Amygdala (tissue), 56 donors: ENCODE measurements around the gene IL1RN.

Source experiments
- DNase-seq, 56 donors: peaks; one replicate each; lab custom pipeline; 2025; lab: John Stamatoyannopoulos, UW

Gene IL1RN

GRCh38 chr2:113169586-113169985 lies 42.2 kb downstream of the IL1RN start:
- DNase-seq = no peak

- DNase-seq = no peak
Observed at GRCh38 chr2:113171334-113172075, 44.1 kb downstream of the IL1RN start.

DNA sequence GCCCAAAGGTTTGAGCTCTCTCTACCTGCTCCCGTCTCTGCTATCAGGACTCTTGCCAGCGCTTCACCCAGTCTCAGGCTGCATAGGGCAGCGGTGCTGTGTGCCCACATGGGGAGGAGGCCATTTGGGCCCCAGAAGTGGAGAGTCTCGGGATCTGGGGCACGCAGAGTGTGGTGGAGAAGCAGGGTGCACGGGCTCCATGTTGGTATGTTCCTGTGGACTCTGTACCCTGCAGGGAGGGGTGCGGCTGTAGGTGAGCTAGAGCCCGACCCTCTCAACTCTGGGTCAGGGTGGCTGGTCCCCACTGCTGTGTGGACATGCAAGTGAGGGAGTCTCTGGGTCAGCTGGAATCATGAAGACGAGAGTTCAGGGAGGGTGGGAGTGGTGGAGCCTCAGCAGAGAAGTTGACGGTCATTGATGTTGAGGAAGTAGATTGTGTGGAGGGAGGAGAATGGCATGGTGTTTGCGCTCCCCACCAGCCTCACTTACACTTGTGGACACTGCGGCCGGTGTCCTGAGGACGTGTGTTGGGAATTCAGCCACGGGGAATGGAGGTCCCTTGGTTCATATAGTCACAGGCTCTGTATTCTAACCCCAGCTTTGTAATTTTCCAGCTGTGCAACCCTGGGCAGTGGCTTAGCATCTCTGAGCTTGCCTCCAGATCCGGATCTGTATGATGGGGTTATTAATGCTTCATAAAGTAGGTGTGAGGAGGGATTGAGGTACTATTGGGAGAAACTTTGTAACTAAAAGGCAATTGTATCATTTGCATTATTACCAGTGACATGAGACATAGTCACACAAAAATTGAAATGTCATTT lies 45.5 kb downstream of the IL1RN start:
- no peak for DNase-seq

GRCh38 chr2:113173542-113174375 lies 46.4 kb downstream of the IL1RN start, which contains the start of gene PSD4:
Gene PSD4, plus strand, starts transcription at chr2:113173971. Its CDS starts 8,486 bp downstream, at chr2:113182457.
- DNase-seq = peak in 10 of 56 donors; percentile 10 to 34 (median 20)

GRCh38 chr2:113174376-113174750 lies 47.0 kb downstream of the IL1RN start:
- DNase-seq = no peak

DNA sequence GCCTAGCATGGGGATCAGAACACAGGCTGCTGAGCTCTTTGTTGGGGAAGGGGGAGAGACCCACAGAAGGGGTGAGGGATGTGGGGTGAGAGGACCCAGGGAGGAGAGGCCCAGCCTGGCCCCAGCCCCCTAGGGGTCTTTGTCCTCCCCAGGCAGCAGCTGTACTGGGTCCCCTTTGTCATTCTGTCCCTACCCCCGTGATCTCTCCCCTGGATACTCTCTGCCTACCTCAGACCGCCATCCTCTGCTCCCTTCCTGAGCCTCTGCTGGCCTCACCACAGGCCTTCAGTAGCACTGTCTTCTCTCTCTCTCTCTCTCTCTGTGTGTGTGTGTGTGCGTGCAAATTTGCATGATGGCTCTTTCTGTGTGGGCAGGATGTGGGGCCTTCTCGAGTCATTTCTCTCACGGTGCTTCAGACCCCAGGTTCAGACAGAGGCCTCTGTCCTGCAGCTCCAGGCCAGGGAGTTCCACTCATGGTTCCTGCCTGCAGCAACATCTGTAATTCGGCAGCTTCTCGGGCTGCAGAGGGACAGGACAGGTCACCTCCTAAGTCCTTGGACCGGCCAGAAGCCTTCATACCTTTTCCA lies 47.7 kb downstream of the IL1RN start:
- DNase-seq = no peak

- DNase-seq = no peak
Observed at GRCh38 chr2:113175736-113176695, 48.6 kb downstream of the IL1RN start.

DNA sequence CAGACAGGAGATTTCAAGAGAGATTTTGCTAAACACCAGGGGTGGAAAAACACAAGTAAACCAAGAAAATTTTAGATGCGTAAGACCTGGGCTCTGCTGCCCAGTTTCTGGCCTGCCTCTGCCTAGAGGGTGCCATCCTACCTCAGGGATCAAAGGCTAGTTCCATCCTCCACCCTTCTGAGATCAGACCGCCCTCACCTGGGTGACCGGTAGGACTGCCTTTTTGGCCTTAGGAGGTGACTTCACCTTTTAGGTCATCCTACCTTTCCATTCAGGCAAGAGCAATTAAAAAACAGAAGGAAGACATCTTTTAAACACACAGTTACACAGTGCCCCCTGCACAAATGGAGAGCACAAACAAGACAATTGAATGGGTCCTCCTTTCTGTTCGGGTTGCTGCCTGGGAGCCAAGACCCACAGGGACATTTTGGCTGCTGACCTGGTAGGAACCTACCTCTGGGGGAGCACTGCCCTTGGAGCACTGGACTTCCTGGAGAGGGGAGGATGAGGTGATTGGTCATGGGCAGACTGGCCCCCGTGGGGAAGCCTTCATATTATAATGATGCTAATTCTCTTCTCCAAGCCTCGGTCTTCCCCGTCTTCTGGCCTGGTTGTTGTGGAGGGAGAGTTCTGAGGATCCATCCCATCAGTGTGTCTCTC lies 49.4 kb downstream of the IL1RN start:
- DNase-seq = no peak

DNA sequence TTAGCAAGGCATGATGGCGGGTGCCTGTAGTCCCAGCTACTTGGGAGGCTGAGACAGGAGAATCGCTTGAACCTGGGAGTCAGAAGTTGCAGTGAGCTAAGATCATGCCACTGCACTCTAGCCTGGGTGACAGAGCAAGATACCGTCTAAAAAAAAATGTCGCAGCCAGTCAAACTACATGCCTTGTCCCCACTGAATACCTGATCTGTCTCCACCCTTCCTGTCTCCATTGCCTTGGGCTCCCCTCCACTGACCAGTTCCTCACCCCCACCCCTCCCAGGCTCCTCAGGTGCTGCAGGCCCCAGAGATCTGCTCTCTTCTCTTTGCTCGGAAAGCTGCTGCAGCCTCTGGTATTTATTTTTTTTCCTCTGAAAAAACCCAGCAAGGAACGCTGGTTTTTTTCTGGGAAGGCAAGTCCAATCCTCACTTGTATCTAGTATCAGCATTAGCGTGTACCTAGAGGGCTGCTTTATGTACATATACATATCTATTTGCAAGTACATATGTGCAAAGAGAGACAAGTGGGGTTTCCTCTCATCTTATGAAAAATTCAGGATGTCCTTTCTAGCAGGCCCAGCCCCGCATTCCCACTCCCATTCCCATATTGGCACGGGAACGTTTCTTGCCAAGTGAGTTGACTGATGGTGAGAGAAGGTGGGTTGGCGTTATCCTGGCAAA lies 50.8 kb downstream of the IL1RN start:
- DNase-seq = no peak

- DNase-seq = no peak
Observed at GRCh38 chr2:113178891-113179290, 51.5 kb downstream of the IL1RN start.

- no peak for DNase-seq
Observed at GRCh38 chr2:113179446-113180045, 52.1 kb downstream of the IL1RN start.

GRCh38 chr2:113180131-113180946 lies 52.9 kb downstream of the IL1RN start:
- no peak for DNase-seq

- peak in 2 of 56 donors; percentile 11 to 12 for DNase-seq
Observed at GRCh38 chr2:113181258-113182051, 54.1 kb downstream of the IL1RN start.

GRCh38 chr2:113182471-113183260 lies 55.3 kb downstream of the IL1RN start:
- DNase-seq = no peak

DNA sequence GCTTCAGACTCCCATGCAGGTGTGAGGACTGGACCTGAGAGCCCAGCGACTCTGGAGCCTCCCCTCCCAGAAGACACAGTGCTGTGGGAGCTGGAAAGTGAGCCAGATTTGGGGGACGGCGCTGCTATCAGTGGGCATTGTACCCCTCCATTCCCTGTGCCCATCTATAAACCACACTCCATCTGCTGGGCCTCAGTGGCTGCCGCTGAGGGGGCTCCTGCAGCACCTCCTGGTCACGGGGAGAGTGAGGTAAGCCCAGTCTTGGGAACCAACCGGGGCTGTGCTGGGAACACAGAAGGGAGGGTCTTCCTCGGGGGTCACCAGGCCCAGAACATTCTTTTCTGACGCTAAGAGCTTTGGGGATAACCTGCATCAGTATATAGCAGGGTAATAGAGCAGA lies 55.9 kb downstream of the IL1RN start:
- no peak for DNase-seq
